ENCODE data around the gene CAPG. TPM values are rescaled to one million over a fixed set of nuclear protein-coding genes. Genes with fewer than 3 reads are reported as not detected.

The CAPG gene
- polyA plus RNA-seq, 2 of the 4 experiments (the other 2 are of a cell fraction), result 57.5 to 81.0 TPM

DNA sequence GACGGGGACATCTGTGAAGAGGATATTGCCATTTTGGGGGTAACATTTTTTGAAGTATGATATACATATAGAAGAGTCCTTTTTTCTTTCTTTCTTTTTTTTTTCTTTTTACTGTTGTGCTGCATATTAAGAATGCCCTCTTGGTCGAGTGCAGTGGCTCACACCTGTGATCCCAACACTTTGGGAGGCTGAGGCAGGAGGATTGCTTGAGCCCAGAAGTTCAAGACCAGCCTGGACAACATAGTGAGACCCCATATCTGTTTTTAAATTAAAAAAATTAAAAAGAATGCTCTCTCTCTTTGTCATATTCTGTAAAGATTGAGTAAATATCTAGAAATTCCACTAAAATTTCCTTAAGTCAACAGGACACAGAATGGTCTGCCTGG is 11.9 kb upstream of the CAPG start:
- CTCF ChIA-PET, result interaction anchor here (0.5 to 41.9 kb wide), 17 partner anchors 10 to 300 kb away, joined by 3 to 1185 read pairs (median 14); partner anchors contain the start of genes C2orf68, GGCX and MAT2A
- WGBS (ENCODE audit: missing lambda C conversion rate), result 43% methylated on average over 2 of the region's 2 CpGs
- H3K9me3 ChIP-seq, result no peaks in the 10 kb centered on the region
- ATAC-seq (no peak), DNase-seq (ENCODE audit: low read depth in 1 of 2, low spot score in 1 of 2) (no peak), FAIRE-seq (no peak)
- POLR2A ChIA-PET, result interaction anchor here (0.7 to 11.7 kb wide), 10 partner anchors 10 to 190 kb away, joined by 3 to 261 read pairs (median 6); partner anchors contain the start of genes C2orf68, MAT2A and RNF181
- H3K4me3 ChIP-seq, result no peak overlapping the region
- peak overlapping the region; percentile 96 to 98 for H3K27ac ChIP-seq
- peak overlapping the region; percentile 93 for H3K4me2 ChIP-seq
- peaks cover 44% of the 10 kb centered on the region for H3K4me1 ChIP-seq
- TF ChIP-seq FOSB (CRISPR knock-in tag; IDR thresholded peaks at IDR 0.05) (no peak), CBX2 (IDR thresholded peaks at IDR 0.05; ENCODE audit: borderline replicate concordance, low read depth) (no peak), MAFK (IDR thresholded peaks at IDR 0.05; ENCODE audit: partially characterized antibody) (no peak), EP300 (IDR thresholded peaks at IDR 0.05) (no peak), KDM5A (IDR thresholded peaks at IDR 0.05) (no peak), JUNB (IDR thresholded peaks at IDR 0.05) (no peak), HEYL (CRISPR knock-in tag; IDR thresholded peaks at IDR 0.05) (no peak), MAZ (IDR thresholded peaks at IDR 0.05; ENCODE audit: borderline replicate concordance, low read depth, low read length) (no peak)
- TF ChIP-seq, protein P1, sequence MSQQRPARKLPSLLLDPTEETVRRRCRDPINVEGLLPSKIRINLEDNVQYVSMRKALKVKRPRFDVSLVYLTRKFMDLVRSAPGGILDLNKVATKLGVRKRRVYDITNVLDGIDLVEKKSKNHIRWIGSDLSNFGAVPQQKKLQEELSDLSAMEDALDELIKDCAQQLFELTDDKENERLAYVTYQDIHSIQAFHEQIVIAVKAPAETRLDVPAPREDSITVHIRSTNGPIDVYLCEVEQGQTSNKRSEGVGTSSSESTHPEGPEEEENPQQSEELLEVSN (IDR thresholded peaks at IDR 0.05; ENCODE audit: borderline replicate concordance, low read depth), result no peak

DNA sequence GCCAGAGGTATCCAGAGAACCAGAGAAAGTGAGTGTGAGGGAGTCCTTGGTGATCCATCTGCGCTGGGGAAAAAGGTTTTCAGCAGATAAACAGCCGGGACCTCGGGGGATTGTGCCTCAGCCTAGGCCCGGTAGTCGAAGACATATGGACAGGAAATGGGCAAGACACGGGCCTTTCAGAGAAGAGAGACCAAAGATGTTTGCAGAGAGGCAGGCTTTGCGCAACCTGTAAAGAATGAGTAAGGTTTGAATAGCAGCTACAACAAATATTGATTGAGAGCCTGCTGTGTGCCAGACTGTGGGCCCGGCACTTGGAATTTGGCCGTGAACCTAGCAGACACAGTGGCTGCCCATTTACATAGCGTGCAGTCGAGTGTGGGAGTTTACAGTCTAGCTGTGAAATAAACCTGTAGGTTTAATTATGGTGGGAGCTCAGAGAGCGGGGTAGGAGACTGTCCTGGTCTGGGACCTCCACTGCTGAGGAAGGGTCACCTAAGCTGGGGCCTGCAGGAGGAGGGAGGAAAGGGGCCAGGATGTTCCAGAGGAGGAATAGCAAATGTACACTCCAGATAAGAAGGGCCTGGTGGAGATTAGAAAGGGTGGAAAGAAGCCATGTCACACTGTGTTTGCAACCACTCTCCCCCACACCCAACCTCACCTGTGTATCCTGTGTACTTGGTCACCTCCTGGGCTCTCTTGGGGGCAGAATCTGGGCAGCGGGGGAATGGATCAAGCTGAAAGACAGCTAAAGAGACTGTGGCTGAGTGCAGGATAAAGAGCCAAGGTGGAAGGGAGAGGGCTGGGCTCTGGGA is 11.3 kb upstream of the CAPG start:
- DNase-seq (ENCODE audit: low read depth in 1 of 2, low spot score in 1 of 2) (peak; percentile 93 to 98), FAIRE-seq (no peak), ATAC-seq (peak; percentile 79 to 80)
- H3K4me3 ChIP-seq, result peak overlapping the region; percentile 16; the same call in 1 of the 3 replicates
- peak overlapping the region; percentile 93 for H3K4me2 ChIP-seq
- peak overlapping the region; percentile 96 to 98 for H3K27ac ChIP-seq
- POLR2A ChIA-PET, result interaction anchor here (0.6 to 11.7 kb wide), 14 partner anchors 10 to 190 kb away, joined by 3 to 261 read pairs (median 5); partner anchors contain the start of genes C2orf68, GGCX, MAT2A and RNF181
- WGBS (ENCODE audit: missing lambda C conversion rate), result under 1% methylated on average over 13 of the region's 13 CpGs
- H3K4me1 ChIP-seq, result peaks cover 44% of the 10 kb centered on the region
- H3K9me3 ChIP-seq, result no peaks in the 10 kb centered on the region
- CTCF ChIA-PET, result interaction anchor here (0.6 to 41.9 kb wide), 43 partner anchors 10 to 300 kb away, joined by 3 to 1185 read pairs (median 5); partner anchors contain the start of genes C2orf68, GGCX, MAT2A and RNF181
- TF ChIP-seq EHF (CRISPR knock-in tag; IDR thresholded peaks at IDR 0.05), result 0 out of 2 replicates have a peak, but pooled peaks have one; percentile 31
- no peak for TF ChIP-seq PHF8 (IDR thresholded peaks at IDR 0.05; ENCODE audit: borderline replicate concordance, low read depth)
- TF ChIP-seq HMGXB4 (CRISPR knock-in tag; IDR thresholded peaks at IDR 0.05; ENCODE audit: borderline replicate concordance), result no peak
- TF ChIP-seq FOSB (CRISPR knock-in tag; IDR thresholded peaks at IDR 0.05), result no peak
- TF ChIP-seq SMC3 (IDR thresholded peaks at IDR 0.05), result peak; percentile 70
- peak; percentile 86 for TF ChIP-seq PBX3 (IDR thresholded peaks at IDR 0.05)
- TF ChIP-seq HEYL (CRISPR knock-in tag; IDR thresholded peaks at IDR 0.05), result peak; percentile 4; the same call in 1 of the 2 replicates
- TF ChIP-seq ZC3H11A (IDR thresholded peaks at IDR 0.05), result no peak
- no peak for TF ChIP-seq MAFK (IDR thresholded peaks at IDR 0.05; ENCODE audit: partially characterized antibody)
- TF ChIP-seq RFX5 (IDR thresholded peaks at IDR 0.05), result no peak
- TF ChIP-seq EHMT2 (IDR thresholded peaks at IDR 0.05; ENCODE audit: low read depth), result 0 out of 2 replicates have a peak, but pooled peaks have one; percentile 25
- TF ChIP-seq FOSL2 (IDR thresholded peaks at IDR 0.05), result peak; percentile 89
- TF ChIP-seq FOSL2 (CRISPR knock-in tag; IDR thresholded peaks at IDR 0.05), result peak; percentile 98
- no peak for TF ChIP-seq RNF2 (IDR thresholded peaks at IDR 0.05; ENCODE audit: borderline replicate concordance, low read depth)
- TF ChIP-seq CBX8 (IDR thresholded peaks at IDR 0.05), result no peak
- TF ChIP-seq HOXB13 (CRISPR knock-in tag; IDR thresholded peaks at IDR 0.05; ENCODE audit: low read depth), result peak; percentile 61; the same call in 1 of the 2 replicates
- TF ChIP-seq NFE2L2 (conservative IDR thresholded peaks at IDR 0.05; ENCODE audit: low read length), result 0 out of 2 replicates have a peak, but pooled peaks have one; percentile 12
- TF ChIP-seq CHD4 (IDR thresholded peaks at IDR 0.05; ENCODE audit: borderline replicate concordance), result 0 out of 2 replicates have a peak, but pooled peaks have one; percentile 67
- no peak for TF ChIP-seq SREBF2 (IDR thresholded peaks at IDR 0.05)
- TF ChIP-seq, protein P1 (IDR thresholded peaks at IDR 0.05; ENCODE audit: borderline replicate concordance, low read depth), result peak; percentile 82
- peak; percentile 98 for TF ChIP-seq JUN (IDR thresholded peaks at IDR 0.05)
- TF ChIP-seq RARB (CRISPR knock-in tag; IDR thresholded peaks at IDR 0.05), result no peak; the same call in 1 of the 2 replicates
- TF ChIP-seq NR3C1 (IDR thresholded peaks at IDR 0.05), result no peak
- no peak for TF ChIP-seq HOXA7 (CRISPR knock-in tag; IDR thresholded peaks at IDR 0.05)
- peak; percentile 98 for TF ChIP-seq GATA3 (IDR thresholded peaks at IDR 0.05; ENCODE audit: borderline replicate concordance)
- TF ChIP-seq MAZ (IDR thresholded peaks at IDR 0.05; ENCODE audit: borderline replicate concordance, low read depth, low read length), result no peak
- TF ChIP-seq, protein P2, sequence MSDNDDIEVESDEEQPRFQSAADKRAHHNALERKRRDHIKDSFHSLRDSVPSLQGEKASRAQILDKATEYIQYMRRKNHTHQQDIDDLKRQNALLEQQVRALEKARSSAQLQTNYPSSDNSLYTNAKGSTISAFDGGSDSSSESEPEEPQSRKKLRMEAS (IDR thresholded peaks at IDR 0.05), result peak; percentile 96
- TF ChIP-seq MYC (IDR thresholded peaks at IDR 0.05; ENCODE audit: borderline replicate concordance, low read length), result peak; percentile 82
- TF ChIP-seq ZNF302 (CRISPR knock-in tag; IDR thresholded peaks at IDR 0.05), result no peak
